HG02759 (cell line): ENCODE data around the gene NYAP2.

Source experiments
- ATAC-seq: cut with Tn5 transposase; IDR thresholded peaks from one replicate; pipeline ENCODE4 v1.9.1; 2021; ENCODE audit warnings: mild to moderate bottlenecking, moderate library complexity; ENCODE audit not compliant: unreplicated experiment

The NYAP2 gene

DNA sequence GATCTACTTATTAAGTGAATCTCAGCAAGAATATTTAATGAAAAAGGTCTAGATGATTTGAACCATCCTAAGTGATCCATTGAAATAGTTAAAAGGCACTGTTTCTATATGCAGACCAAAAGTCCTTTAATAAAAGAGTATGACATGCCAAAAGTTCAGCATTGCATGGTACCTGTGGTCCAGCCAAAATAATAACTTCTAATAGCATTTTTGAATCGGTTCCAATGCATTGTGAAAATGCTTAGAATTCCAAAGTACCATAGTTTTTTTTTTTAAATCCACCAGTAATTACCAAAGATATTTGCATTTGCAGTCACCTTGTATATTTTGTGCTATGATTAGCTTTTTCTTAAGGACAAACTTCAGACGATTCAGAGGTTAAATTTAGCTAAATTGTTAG, 79.9 kb downstream of the NYAP2 start:
- no peak for ATAC-seq

DNA sequence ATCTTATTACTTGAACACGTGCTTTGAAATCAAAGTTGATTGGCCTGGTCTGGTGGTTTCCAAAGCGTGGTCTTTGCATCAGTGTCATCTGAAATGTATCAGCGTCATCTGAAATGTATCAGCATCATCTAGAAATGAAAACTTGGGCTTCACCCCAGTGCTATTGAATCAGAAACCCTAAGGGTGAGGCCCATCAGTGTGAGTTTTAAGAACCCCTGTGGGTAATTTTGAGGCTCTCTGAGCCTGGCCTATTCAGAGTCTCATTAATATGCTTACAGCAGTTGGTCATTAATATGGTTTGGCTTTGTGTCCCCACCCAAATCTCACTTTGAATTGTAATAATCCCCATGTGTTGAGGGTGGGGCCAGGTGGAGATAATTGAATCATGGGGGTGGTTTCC, 85.2 kb downstream of the NYAP2 start:
- ATAC-seq: no peak

DNA sequence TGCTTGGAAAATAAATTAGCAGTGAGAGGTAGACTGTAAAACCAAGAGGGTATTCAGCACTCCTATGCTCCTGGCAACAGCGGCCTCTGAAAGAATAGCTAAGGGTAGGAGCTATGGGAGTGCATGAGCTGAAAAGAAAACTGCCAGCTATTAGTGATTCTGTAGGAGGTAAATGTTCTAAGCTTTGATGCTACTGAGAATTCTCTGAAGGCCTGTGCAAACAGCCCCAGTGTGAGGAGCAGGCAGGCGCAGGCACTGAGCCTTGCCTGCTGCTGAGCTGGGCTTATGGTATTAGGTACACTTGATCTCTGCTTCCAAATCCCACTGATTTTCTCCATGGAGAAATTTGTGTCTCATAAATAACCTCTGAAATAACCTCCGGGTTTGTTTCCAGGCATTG, 86.7 kb downstream of the NYAP2 start:
- ATAC-seq: no peak

DNA sequence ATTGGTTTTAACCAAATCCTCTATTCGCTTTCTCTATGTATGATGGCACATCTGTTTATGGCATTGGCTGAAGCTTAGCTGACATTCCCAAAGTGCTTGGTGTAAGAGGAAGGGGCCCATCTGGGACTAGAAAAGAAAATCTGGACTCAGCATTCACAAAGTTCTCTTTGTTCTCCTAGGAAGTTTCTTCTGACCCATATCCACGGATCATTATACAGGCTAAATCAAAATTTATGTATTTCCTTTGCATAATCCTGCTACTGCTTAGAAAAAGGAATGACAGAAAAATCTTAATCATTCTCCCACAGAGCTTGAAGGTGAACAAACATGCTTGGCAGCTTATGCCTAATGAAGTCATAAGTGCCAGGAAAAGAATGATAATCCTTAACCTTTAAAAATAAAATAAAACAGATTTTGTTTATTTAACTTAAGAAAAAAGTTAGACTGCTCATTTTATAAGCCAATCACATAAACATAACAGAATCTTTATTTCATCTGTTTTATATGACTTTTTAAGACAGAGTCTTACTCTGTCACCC, 88.4 kb downstream of the NYAP2 start:
- ATAC-seq: no peak

DNA sequence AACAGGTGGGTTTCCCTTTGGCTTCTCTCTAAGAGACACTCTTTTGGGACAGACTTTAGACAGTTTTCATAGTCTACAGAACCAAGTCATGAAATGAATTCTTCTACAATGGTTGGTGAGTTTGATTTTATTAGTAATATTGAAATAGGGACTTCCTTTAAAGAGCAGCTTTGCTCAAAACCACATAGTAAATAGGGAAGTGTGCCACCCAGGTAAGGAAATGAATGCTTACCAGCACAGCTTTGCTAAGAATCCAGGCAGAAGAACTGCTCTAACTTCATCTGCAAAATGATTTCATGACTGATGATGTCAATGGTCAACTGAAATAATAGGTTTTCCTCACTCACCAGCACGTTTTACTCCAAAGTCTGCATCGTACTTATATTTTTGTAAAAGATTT, 89.2 kb downstream of the NYAP2 start:
- ATAC-seq: no peak

DNA sequence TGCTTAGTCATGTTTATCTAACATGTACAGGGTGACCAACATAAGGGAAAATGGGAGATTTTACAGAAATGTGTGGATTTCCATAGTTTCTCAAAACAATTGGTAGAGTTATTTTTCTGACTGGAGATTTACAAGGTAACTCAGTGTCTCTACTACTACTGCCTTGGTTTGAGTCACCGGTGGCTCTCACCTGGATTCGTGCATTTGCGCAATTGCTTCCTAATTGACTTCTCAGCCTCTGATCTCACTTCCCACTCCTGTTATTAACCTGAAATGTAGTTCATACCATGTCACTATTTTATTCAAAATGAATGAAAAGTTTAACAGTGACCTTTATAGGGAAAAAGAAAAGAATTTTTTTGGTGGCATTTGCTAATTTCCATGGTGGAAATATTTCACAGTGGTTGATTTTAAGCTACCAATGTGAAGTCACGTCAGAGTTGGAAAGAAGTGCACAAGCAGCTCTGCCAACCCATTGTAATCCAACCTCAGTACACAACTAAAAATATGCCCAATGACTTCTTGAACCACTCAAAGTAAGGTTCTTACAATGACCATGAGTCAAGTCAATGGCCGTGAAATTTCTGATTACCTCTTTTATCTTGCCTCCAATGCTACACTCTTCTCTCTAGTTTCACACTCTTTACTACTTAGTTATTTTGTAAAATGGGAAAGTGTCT, 94.0 kb downstream of the NYAP2 start:
- no peak for ATAC-seq

DNA sequence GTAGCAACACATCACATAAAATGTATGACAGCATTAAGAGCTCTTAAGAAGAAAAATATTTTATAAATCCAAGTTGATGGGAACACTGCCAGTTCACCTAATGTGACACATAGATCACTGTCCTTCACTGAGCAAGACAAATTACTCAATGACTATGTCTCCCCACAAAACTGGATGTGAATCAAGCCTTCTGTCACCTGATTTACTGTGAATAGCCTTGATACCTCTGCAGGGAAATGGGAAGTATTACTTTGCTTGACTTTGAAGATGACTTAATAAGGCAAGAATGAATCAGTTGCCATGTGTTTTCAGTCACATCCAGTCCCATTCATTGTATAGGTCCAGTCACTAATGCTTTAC, 94.6 kb downstream of the NYAP2 start:
- no peak for ATAC-seq

DNA sequence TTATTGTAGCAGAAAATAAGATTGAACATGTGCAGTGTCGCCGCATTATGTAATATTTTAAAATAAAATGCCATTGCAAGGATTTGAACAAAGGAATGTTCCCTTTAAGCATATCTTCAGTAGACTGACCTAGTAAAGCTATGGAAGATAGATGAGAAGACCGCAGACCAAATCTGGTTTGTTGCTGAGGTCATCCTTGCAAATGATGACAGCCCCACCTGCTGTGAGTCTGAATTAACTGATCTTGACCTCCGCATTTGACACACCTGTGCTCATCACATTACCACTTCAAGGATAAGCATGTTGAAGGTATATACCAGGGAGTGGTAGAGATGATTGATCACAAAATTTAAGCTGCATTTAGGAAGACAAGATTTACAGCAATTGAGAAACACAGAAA, 96.2 kb downstream of the NYAP2 start:
- ATAC-seq: no peak

DNA sequence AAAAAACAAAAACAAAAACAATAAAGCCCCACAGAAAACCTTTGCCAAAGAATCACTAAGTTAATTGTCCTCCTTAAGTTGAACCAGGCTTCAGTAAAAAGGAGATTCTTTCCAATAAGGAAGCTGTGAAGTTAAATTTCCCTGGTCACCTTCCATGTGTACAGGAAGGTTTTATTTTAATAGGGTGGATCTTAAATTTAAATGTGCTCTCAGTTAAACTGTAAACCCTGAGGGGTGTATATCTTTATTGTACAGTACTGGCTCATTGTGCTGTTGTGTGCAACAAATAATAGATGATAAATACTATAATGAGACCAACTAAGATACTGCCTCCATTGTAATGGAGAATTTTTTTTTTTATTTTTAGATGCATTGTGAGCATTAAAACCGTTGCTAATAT, 97.1 kb downstream of the NYAP2 start:
- ATAC-seq: no peak

DNA sequence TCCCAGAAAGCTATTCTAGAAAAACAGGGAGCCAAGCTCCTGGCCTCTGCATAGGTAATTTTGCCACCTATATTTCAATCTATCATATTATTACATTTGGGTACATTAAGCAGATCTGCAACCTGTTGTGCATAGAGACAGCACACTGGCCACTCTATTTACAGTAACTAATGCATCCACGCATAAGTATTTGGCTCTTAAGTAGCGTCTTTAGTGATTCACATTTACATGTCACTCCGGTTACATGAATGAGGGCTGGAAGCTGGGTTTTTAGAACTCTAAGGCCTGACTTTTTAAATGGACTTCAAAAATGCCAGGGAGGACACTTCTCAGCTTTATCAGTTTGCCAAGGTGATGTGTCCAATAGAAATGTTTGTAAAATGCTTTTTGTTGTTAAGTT, 97.7 kb downstream of the NYAP2 start:
- no peak for ATAC-seq

DNA sequence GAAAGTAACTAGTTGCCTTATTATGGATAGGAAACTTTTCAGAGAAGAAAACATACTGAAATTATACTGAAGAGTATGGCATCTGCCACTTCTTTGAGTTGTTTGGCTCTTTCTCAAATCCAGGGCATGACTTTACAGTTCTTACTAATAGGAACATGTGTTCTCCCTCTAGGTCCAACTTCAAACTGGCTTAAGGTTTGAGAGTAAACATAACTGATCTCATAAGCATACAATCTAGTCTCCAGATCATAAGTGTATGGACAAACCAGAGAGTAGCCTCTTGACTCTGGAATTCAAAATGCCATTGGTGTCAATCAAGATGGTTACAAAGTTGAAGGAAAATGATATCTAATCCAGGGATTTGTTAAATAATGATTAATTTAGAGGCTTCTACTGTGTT, 101.5 kb downstream of the NYAP2 start:
- no peak for ATAC-seq

DNA sequence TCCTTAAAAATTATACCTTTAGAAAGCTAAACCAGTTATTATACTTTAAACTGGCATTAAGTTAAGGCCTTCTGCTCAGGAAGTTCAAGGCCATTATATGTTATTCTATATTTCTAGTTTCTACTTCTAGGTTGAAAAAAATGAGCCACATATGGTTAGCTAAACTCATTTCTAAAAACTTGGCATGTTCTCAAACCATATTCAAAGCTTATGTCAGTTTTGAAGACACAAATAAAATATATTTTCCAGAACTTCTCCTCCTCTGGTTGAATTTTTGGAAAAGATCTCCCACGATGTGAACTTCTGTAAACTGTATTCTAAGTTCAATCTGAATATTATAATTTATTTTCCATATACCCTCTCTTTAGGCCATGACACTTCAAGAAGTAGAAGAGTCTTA, 103.5 kb downstream of the NYAP2 start:
- no peak for ATAC-seq

DNA sequence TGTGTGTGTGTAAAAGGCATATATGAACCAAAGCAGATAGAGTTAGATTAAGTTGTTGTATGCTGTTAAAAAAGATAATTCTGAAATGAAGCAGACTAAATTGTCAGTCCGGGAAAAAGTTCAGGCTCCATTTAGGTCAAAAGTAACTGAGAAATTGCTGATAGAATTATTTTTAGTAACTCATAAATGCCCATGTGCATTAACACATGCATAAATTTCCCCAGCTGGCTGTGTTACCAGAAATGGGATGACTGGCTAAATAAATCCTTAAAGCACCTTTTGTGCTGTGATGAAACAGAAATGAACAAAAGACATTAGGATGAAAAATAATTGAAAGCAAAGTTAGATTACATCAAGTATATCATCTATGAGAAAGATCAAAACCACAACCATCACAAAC, 111.3 kb downstream of the NYAP2 start:
- ATAC-seq: no peak

DNA sequence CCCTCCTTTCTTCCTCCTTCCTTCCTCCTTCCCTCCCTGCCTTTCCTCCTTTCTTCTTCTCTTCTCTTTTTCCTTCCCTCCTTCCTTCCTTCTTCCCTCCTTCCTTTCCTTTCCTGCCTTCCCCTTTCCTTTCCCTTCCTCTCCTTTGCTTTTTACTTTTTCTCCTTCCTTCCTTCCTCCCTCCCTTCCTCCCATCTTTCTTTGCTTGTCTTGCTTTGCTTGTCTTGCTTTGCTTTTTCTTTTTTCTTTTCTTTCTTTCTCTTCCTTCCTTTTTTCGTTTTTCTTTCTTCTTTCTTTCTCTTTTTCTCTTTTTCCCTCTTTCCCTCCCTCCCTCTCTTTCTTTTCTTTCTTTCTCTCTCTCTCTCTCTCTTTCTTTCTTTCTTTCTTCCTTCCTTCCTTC, 113.0 kb downstream of the NYAP2 start:
- ATAC-seq: no peak

DNA sequence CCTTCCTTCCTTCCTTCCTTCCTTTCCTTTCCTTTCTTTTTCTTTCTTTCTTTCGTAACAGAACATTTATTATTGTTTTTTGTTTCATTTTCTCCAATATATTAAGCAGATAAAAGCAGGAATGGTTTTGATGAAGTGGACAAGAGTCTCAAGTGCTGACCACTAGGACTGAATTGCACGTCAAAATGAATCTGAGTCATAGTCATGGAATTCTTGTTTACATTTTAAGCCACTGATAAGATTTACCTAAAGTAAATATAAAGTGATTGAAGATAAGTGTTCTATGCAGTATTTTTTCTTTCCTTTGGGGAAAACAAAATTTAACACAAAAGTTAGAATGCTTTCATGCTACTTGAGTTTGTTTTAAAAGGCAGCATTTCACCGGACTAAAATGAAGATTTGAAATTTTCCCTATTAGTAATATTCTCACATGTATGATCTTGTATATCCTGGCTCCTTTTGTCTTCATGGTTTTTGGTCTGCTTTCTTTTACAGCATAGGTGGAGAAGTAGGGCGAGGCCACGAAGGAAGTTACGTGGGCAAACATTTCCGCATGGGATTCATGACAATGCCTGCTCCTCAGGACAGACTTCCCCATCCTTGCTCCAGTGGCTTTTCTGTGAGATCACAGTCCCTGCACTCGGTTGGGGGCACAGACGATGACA, 113.5 kb downstream of the NYAP2 start:
- no peak for ATAC-seq

DNA sequence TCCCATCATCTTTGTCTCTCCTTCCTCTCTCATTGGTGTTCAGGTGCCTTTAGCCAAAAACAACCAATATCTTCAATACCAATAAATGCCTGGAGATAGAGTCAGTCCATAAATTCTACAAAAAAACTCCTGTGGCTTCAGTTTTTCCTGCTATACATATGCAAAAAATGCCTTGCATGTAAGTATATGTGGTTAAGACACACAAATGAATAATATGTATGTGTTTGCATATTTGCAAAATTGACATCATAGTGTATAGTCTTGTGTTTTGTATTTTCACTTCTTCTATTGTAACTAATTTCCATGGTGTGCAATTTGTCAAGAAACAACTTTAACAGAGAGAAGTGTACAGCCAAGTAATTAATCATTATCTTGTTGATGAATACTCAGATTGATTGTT, 115.5 kb downstream of the NYAP2 start:
- no peak for ATAC-seq

DNA sequence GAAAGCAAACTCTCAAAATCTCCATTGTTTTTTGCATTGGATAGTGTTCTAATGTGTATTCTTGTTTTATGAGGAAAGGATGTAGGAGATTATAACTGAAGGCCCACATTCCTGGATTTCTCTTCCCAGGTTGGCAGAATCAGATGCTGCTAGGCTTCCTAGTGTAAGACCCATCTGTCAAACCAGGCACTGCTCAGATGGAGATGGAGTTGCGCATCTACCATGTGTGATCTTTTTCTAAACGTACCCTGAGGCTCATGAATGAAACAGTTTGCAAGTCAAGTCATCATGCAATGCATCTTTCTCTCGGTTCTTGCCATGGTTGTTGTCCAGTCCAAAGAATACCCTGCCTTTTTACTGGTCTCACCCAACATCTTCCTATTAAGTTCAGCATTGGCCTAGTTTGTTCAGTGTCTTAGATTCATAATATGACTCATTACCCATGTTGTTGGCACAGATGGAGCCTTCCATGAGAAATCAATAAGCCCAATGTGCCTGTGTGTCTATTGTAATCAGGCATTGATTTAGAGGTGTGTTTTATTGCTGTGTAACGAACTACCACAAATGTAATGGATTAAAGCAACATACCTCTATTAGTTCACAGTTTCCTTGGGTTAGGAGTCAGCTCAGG, 127.4 kb downstream of the NYAP2 start:
- no peak for ATAC-seq

DNA sequence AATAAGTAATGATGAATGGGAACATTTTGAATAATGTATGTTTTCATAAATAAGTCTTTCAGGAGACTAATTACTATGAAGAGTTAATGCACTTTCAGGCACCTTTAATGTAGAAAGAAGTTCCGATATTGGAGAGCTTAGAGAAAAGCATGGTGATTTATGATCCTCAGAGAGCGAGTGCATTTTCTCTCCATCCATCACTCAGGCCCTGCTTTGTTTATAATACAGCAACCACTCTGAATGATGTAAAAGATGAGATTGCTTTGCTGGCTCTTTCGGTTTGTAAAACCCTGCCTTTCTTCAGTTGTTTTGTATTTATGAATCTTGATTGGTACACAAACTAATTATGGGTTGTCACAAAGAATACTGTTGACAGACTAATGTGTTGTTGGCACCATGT, 132.0 kb downstream of the NYAP2 start:
- no peak for ATAC-seq

DNA sequence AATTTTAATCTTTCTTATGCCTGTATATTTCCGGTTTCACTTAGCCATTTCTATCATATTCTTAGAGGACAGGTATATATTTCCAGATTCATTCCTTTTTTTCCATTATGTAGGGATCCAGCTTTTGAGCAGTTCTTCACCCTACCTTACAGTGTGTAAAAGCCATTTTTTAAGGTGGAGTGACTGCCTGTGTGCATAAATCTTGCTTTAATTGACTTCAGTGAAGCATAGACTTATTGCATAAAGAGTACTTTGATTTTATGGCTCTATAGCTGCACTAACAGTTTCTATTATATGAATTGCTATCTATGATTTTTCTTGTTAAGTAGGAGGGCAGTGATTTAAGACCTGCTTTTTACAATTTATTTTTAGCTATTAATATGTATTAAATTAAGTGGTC, 132.6 kb downstream of the NYAP2 start:
- ATAC-seq: no peak

DNA sequence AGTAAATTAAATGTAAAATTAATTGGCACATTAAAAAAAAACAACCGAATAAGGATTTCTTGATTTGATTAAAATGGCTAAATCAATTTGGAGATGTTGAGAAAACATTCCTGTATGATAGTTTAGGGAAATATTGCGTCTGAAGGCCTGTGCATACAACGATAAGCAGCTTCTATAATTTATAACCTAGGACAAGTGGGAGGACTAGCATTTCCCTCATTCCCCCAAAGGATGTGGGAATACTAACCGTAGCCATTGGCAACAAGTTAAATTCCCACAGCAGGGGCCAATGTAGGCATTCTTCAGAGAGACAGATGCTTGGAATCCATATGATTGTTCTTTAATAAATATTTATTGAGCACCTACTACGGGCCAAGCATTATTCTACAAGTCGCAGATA, 134.5 kb downstream of the NYAP2 start:
- no peak for ATAC-seq

DNA sequence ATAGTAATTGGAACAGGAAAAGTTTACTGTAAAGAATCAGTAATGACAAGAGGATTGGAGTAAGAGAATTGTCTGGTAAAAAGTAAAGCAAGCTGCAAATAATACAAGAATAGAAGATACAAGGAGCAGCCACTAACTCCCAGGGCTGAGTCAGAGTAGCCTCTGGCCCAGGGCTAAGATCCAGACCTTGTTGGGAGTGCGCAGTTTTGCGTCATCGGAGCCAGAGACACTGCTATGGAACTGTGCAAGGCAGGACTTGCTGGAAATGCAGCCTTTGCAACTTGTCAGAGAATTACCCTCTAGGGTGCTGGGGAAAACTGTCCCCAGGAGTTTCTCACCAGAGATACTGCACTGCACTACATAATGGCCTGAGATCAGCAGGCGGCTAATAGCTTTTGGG, 135.2 kb downstream of the NYAP2 start:
- no peak for ATAC-seq

DNA sequence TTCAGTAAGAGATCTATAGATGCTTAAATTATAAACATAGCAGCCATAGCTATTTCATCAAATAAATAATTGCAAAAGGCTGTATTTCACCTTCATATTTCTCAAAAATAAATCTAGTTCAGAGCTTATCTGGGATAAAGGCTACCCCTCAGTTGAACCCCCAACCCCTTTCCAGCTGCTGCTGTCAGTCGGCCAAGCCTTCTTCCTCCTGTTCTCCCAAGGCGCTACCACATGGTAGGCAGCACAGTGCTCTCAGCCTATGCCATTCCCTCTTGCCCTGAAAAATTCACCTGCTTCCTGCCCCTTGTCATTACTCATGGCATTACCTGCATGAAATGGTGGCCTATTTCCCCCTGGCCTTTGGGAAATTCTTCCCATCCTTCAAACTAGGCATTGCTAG, 136.5 kb downstream of the NYAP2 start:
- ATAC-seq: no peak
